Cardiac septum (tissue), 1 donor: ENCODE data around the gene C3orf18. TPM values are rescaled to one million over a fixed set of nuclear protein-coding genes. Genes with fewer than 3 reads are reported as not detected.

Experiments used
- DNase-seq: peaks from one replicate; pipeline ENCODE4 v3.0.0-alpha.2; 2020; ENCODE audit warnings: low spot score
- intact Hi-C: fragments of 100-400 bp; cut with DNase I; formaldehyde crosslinking; loops from one replicate; pipeline ENCODE4 v1.14.0; 2022
- total RNA-seq: library from RNA; stranded (reverse); fragmentation: NEBNext Ultra II Directional; extraction: Animal tissue kit (Norgen Biotek cat#: 25700); gene quantifications from one replicate; pipeline ENCODE4 v1.2.1, GENCODE V29; 2021
- donor health status: DM: no; HTN: no; CAD: no.

The C3orf18 gene
- total RNA-seq, 1 donor from 2014 or later = 35.7 TPM

GRCh38 chr3:50563867-50564266, 3.7 kb downstream of the C3orf18 start:
- no peak for DNase-seq
- intact Hi-C loops = no loop called here

- intact Hi-C loops = no loop called here
- DNase-seq = no peak
These were observed 4.7 kb downstream of the C3orf18 start for GRCh38 chr3:50562861-50563260.

GRCh38 chr3:50559702-50560101, 7.8 kb downstream of the C3orf18 start:
- intact Hi-C loops = no loop called here

GRCh38 chr3:50557915-50558314, 9.6 kb downstream of the C3orf18 start:
- intact Hi-C loops = no loop called here
- no peak for DNase-seq

More at GRCh38 chr3:50559702-50560101, 7.8 kb downstream of the C3orf18 start:
- DNase-seq = no peak

GRCh38 chr3:50557106-50557505, 10.4 kb downstream of the C3orf18 start:
- no peak for DNase-seq
- intact Hi-C loops = no loop called here

GRCh38 chr3:50554553-50554952, 13.0 kb downstream of the C3orf18 start:
- intact Hi-C loops = no loop called here
- no peak for DNase-seq

GRCh38 chr3:50552598-50552997, 14.9 kb downstream of the C3orf18 start:
- intact Hi-C loops = no loop called here
- DNase-seq = no peak

GRCh38 chr3:50551681-50552435, 15.7 kb downstream of the C3orf18 start:
- no peak for DNase-seq
- intact Hi-C loops = no loop called here

GRCh38 chr3:50551054-50551659, 16.4 kb downstream of the C3orf18 start:
- intact Hi-C loops = no loop called here

GRCh38 chr3:50550079-50550736, 17.3 kb downstream of the C3orf18 start:
- intact Hi-C loops = no loop called here
- DNase-seq = peak; percentile 81

More at GRCh38 chr3:50551054-50551659, 16.4 kb downstream of the C3orf18 start:
- DNase-seq = no peak

GRCh38 chr3:50549226-50549625, 18.3 kb downstream of the C3orf18 start:
- intact Hi-C loops = no loop called here

GRCh38 chr3:50545781-50546180, 21.8 kb downstream of the C3orf18 start:
- intact Hi-C loops = no loop called here
- DNase-seq = no peak

More at GRCh38 chr3:50549226-50549625, 18.3 kb downstream of the C3orf18 start:
- no peak for DNase-seq

- DNase-seq = no peak
These were observed 25.1 kb downstream of the C3orf18 start for GRCh38 chr3:50542177-50543034.

GRCh38 chr3:50539356-50540286, 27.9 kb downstream of the C3orf18 start:
- intact Hi-C loops = no loop called here
- DNase-seq = no peak

More at GRCh38 chr3:50542177-50543034, 25.1 kb downstream of the C3orf18 start:
- intact Hi-C loops = loop anchor here (1.0 to 2.0 kb wide), 2 partner anchors 106 to 196 kb away; no protein-coding TSS in a partner anchor

- intact Hi-C loops = no loop called here
- DNase-seq = no peak
These were observed 30.0 kb downstream of the C3orf18 start for GRCh38 chr3:50537421-50538129.

- DNase-seq = no peak
- intact Hi-C loops = no loop called here
These were observed 30.9 kb downstream of the C3orf18 start for GRCh38 chr3:50536471-50537180.

- DNase-seq = no peak
- intact Hi-C loops = no loop called here
These were observed 32.7 kb downstream of the C3orf18 start for GRCh38 chr3:50534681-50535330.
